ENCODE results near the gene PARD3B.

The PARD3B gene

DNA sequence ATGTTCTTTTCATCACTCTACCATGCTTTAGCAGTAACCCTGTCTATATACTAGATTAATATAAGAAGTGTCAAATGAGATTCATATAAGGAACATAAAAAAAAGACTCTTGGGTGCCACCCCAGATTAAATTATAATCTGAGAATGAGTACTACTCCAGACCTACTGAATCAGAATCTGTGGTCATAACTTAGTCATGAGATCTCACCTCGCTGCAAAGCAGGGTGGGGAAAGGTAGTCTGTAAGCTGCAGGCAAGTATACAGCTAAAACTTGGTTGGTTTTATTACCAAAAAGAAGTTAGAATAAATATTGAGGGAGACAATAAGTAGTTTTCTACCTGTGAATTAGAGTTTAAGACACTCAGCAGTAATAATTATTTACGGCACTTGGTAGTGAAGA, 175.6 kb downstream of the PARD3B start:
- ChIA-PET POLR2A (no interaction called here), CTCF (interaction anchor here (0.6 kb wide), 1 partner anchor 461 kb away, joined by 3 read pairs; no protein-coding TSS in a partner anchor)
- TF ChIP-seq FOXA1 (IDR thresholded peaks at IDR 0.05) = no peak
- no peak for TF ChIP-seq HDGF (IDR thresholded peaks at IDR 0.05; ENCODE audit: borderline replicate concordance)
- TF ChIP-seq TARDBP (IDR thresholded peaks at IDR 0.05) = no peak
- TF ChIP-seq LEF1 (IDR thresholded peaks at IDR 0.05; ENCODE audit: borderline replicate concordance) = no peak
- TF ChIP-seq L3MBTL2 (conservative IDR thresholded peaks at IDR 0.05) = no peak
- TF ChIP-seq CTBP1 (IDR thresholded peaks at IDR 0.05; ENCODE audit: borderline replicate concordance) = no peak
- TF ChIP-seq ARNT (IDR thresholded peaks at IDR 0.05) = no peak
- no peak for TF ChIP-seq ELF4 (IDR thresholded peaks at IDR 0.05)
- TF ChIP-seq NFRKB (IDR thresholded peaks at IDR 0.05) = no peak
- no peak for TF ChIP-seq FOXM1 (IDR thresholded peaks at IDR 0.05; ENCODE audit: borderline replicate concordance)
- no peak for TF ChIP-seq SUZ12 (IDR thresholded peaks at IDR 0.05)
- TF ChIP-seq, protein P1, sequence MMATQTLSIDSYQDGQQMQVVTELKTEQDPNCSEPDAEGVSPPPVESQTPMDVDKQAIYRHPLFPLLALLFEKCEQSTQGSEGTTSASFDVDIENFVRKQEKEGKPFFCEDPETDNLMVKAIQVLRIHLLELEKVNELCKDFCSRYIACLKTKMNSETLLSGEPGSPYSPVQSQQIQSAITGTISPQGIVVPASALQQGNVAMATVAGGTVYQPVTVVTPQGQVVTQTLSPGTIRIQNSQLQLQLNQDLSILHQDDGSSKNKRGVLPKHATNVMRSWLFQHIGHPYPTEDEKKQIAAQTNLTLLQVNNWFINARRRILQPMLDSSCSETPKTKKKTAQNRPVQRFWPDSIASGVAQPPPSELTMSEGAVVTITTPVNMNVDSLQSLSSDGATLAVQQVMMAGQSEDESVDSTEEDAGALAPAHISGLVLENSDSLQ (IDR thresholded peaks at IDR 0.05) = no peak
- TF ChIP-seq ZNF384 (IDR thresholded peaks at IDR 0.05) = no peak
- no peak for TF ChIP-seq BHLHE40 (IDR thresholded peaks at IDR 0.05; ENCODE audit: borderline replicate concordance)
- no peak for TF ChIP-seq FOXK2 (IDR thresholded peaks at IDR 0.05)
- no peak for TF ChIP-seq SP1 (IDR thresholded peaks at IDR 0.05)
- DNase-seq (ENCODE audit: extremely low spot score) = no peak

DNA sequence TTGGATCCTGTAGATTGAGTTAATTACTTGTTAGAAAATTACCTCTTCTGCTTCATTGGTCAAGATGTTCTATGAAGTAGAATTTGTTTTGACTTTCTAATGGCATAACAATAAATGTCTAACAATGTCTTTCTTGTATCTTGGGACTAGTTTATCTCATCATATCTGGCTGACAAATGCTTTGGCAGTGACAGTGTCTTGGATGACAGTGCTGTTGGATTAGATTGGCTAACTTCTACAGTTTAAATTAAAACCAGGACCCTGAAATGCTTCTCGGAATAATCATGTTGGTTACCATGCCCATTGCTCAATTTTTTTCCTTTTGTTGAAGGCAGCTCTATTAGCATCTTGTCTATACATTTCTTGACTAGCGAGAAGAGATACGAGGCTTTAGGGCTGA, 176.9 kb downstream of the PARD3B start:
- TF ChIP-seq ARNT (IDR thresholded peaks at IDR 0.05) = no peak
- TF ChIP-seq TARDBP (IDR thresholded peaks at IDR 0.05) = no peak
- TF ChIP-seq CTBP1 (IDR thresholded peaks at IDR 0.05; ENCODE audit: borderline replicate concordance) = no peak
- no peak for TF ChIP-seq ELF4 (IDR thresholded peaks at IDR 0.05)
- no peak for TF ChIP-seq NFRKB (IDR thresholded peaks at IDR 0.05)
- no peak for TF ChIP-seq SP1 (IDR thresholded peaks at IDR 0.05)
- TF ChIP-seq FOXA1 (IDR thresholded peaks at IDR 0.05) = no peak
- no peak for TF ChIP-seq LEF1 (IDR thresholded peaks at IDR 0.05; ENCODE audit: borderline replicate concordance)
- TF ChIP-seq HDGF (IDR thresholded peaks at IDR 0.05; ENCODE audit: borderline replicate concordance) = no peak
- no peak for TF ChIP-seq SUZ12 (IDR thresholded peaks at IDR 0.05)
- no peak for TF ChIP-seq FOXM1 (IDR thresholded peaks at IDR 0.05; ENCODE audit: borderline replicate concordance)
- no peak for TF ChIP-seq L3MBTL2 (conservative IDR thresholded peaks at IDR 0.05)
- TF ChIP-seq BHLHE40 (IDR thresholded peaks at IDR 0.05; ENCODE audit: borderline replicate concordance) = no peak
- no peak for TF ChIP-seq FOXK2 (IDR thresholded peaks at IDR 0.05)
- TF ChIP-seq, protein P1 (IDR thresholded peaks at IDR 0.05) = no peak
- no peak for TF ChIP-seq ZNF384 (IDR thresholded peaks at IDR 0.05)
- ChIA-PET CTCF (no interaction called here), POLR2A (no interaction called here)
- no peak for DNase-seq (ENCODE audit: extremely low spot score)

DNA sequence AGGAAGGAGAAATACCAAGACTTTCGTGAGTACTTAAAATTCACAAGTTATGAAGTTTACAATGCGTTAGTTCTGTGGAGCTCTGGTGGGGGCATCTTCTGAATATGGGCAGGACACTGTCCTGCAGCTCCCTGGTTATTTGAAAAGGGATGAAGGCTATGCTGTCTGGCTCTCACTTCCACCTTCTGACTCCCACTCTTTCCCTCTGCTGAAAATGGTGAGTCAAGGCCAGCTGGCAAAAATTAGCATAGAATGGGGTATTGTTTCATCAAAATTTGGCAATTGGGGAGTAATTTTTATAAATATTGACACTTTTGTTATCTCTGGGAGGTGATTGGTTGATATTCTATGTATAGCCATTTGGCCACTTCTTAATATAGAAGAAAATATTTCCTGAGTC, 177.4 kb downstream of the PARD3B start:
- no peak for DNase-seq (ENCODE audit: extremely low spot score)
- ChIA-PET CTCF (no interaction called here), POLR2A (no interaction called here)
- TF ChIP-seq HDGF (IDR thresholded peaks at IDR 0.05; ENCODE audit: borderline replicate concordance) (no peak), BHLHE40 (IDR thresholded peaks at IDR 0.05; ENCODE audit: borderline replicate concordance) (no peak)

DNA sequence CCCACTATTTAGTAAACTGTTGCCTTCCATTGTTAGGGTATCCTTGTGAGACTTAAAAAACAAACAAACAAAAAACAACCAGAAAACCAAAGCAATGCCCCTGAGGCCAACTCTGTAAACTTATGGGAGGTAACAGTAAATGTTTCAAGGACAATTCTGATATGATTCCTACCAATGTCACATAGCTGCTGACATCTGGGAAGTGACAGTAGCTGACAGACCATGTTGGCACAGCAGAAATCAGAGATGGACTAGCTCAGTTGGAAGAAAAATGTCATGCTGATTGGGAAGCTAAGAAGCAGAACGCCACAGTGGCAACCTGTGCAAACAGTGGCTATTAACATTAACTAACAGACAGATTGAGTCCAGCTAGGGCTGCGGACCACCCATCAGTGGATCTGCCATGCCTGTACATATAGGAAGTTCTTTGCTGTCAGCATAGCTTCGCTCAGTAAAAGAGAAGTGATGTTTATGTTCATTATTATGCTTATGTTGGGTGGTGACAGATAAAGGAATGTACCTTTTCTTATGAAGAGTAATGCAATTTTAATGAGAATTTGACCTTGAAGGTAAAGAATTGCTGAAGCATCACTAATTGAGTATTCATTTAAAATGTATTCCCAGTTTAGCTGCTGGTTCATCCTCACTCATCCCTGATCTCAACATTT, 180.6 kb downstream of the PARD3B start:
- CTCF ChIA-PET = no interaction called here
- TF ChIP-seq NFRKB (IDR thresholded peaks at IDR 0.05) (no peak), CTBP1 (IDR thresholded peaks at IDR 0.05; ENCODE audit: borderline replicate concordance) (no peak), SUZ12 (IDR thresholded peaks at IDR 0.05) (no peak), FOXM1 (IDR thresholded peaks at IDR 0.05; ENCODE audit: borderline replicate concordance) (no peak), ZNF384 (IDR thresholded peaks at IDR 0.05) (no peak), HDGF (IDR thresholded peaks at IDR 0.05; ENCODE audit: borderline replicate concordance) (no peak), SP1 (IDR thresholded peaks at IDR 0.05) (no peak)
- TF ChIP-seq, protein P1 (IDR thresholded peaks at IDR 0.05) = no peak
- DNase-seq (ENCODE audit: extremely low spot score) = no peak
- POLR2A ChIA-PET = no interaction called here

DNA sequence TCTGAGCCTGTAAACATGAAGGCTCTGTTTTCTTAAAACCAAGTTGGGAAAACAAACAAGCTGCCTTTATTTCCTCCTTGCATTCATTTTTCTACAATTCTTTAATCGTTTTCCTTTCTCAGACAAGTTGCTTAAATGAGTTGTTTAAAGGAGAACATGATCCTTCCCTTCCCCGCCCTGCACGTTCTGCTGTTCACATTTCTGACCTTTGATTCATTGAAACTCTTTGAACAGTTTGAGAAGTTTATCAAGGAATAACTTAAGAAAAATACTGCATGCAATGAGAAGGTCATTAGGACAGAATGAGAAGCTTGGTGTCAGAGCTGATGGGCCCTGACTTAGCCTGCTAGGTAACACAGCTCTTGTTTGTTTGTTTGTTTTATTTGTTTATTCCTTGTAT, 181.6 kb downstream of the PARD3B start:
- POLR2A ChIA-PET = no interaction called here
- CTCF ChIA-PET = interaction anchor here (0.6 kb wide), 1 partner anchor 26 kb away, joined by 4 read pairs; no protein-coding TSS in a partner anchor
- TF ChIP-seq ZNF384 (IDR thresholded peaks at IDR 0.05) = no peak
- no peak for TF ChIP-seq L3MBTL2 (conservative IDR thresholded peaks at IDR 0.05)
- no peak for TF ChIP-seq CTBP1 (IDR thresholded peaks at IDR 0.05; ENCODE audit: borderline replicate concordance)
- TF ChIP-seq HDGF (IDR thresholded peaks at IDR 0.05; ENCODE audit: borderline replicate concordance) = no peak
- TF ChIP-seq ARNT (IDR thresholded peaks at IDR 0.05) = no peak
- TF ChIP-seq SUZ12 (IDR thresholded peaks at IDR 0.05) = no peak
- no peak for TF ChIP-seq BHLHE40 (IDR thresholded peaks at IDR 0.05; ENCODE audit: borderline replicate concordance)
- TF ChIP-seq FOXM1 (IDR thresholded peaks at IDR 0.05; ENCODE audit: borderline replicate concordance) = no peak
- TF ChIP-seq, protein P1 (IDR thresholded peaks at IDR 0.05) = no peak
- no peak for TF ChIP-seq FOXA1 (IDR thresholded peaks at IDR 0.05)
- no peak for TF ChIP-seq TARDBP (IDR thresholded peaks at IDR 0.05)
- TF ChIP-seq ELF4 (IDR thresholded peaks at IDR 0.05) = no peak
- TF ChIP-seq FOXK2 (IDR thresholded peaks at IDR 0.05) = no peak

More for the DNA sequence above, 181.6 kb downstream of the PARD3B start:
- DNase-seq (ENCODE audit: extremely low spot score) = no peak
